Right cardiac atrium (tissue), 5 donors: Measurements from ENCODE around the gene ASB13. TPM values are rescaled to one million over a fixed set of nuclear protein-coding genes. Genes with fewer than 3 reads are reported as not detected.

Experiments
- ATAC-seq, 2 donors: fragments of 200-7000 bp; cut with Tn5 transposase; one replicate each; pipeline versions ENCODE4 v1.8.0 to v1.9.1; 2020; ENCODE audit warnings: moderate library complexity in 2 of 2, mild to moderate bottlenecking in 1 of 2
- DNase-seq, 3 donors: peaks; one replicate each; pipeline ENCODE4 v3.0.0-alpha.2; 2020
- H3K27ac ChIP-seq: one replicate; pipeline ENCODE4 v1.5.1; 2013; ENCODE audit warnings: mild to moderate bottlenecking, low read length, control low read depth, moderate library complexity
- H3K27me3 ChIP-seq: one replicate; pipeline ENCODE4 v1.6.1; 2013; ENCODE audit not compliant: control insufficient read depth, insufficient read depth
- H3K4me1 ChIP-seq: one replicate; pipeline ENCODE4 v1.6.1; 2013; ENCODE audit warnings: low read length; ENCODE audit not compliant: control insufficient read depth, insufficient read depth
- H3K4me3 ChIP-seq: one replicate; pipeline ENCODE4 v1.5.1; 2013; ENCODE audit warnings: low read length, control low read depth
- H3K9me3 ChIP-seq: one replicate; pipeline ENCODE4 v1.6.1; 2013; ENCODE audit warnings: low read length; ENCODE audit not compliant: control insufficient read depth
- WGBS: extraction: QIAGEN DNeasy Blood & Tissue Kit; methylation state at CpG from one replicate; pipeline ENCODE4 v1.1.7; 2013; 5-methylcytosine and 5-hydroxymethylcytosine counted together
- intact Hi-C, 4 donors: fragments of 100-400 bp; cut with DNase I; formaldehyde crosslinking; loops; one replicate each; pipeline versions ENCODE4 v1.11.0 to v1.14.0; 2022 to 2023
- polyA plus RNA-seq: library from polyadenylated mRNA; stranded (reverse); fragments of 200-250 nt; gene quantifications from one replicate; pipeline ENCODE4 v1.2.3, GENCODE V29; 2013
- total RNA-seq, 4 donors: library from RNA; stranded (reverse); fragmentation: NEBNext Ultra II Directional; extraction: Animal tissue kit (Norgen Biotek cat#: 25700); gene quantifications; one replicate each; pipeline ENCODE4 v1.2.1, GENCODE V29; 2021
- donor health status: healthy with polysubstance abuse.
- donor health status: DM: no; HTN: yes; CAD: no.
- donor health status: DM: no; HTN: no; CAD: no.
- donor health status: DM: no; HTN: yes; CAD: no; lungs with severe emphysema.
- donor health status: DM: yes; HTN: yes; CAD: no.

ASB13 gene
- total and polyA plus RNA-seq, 5 donors = 15.0 to 20.6 (median 17.1) TPM

DNA sequence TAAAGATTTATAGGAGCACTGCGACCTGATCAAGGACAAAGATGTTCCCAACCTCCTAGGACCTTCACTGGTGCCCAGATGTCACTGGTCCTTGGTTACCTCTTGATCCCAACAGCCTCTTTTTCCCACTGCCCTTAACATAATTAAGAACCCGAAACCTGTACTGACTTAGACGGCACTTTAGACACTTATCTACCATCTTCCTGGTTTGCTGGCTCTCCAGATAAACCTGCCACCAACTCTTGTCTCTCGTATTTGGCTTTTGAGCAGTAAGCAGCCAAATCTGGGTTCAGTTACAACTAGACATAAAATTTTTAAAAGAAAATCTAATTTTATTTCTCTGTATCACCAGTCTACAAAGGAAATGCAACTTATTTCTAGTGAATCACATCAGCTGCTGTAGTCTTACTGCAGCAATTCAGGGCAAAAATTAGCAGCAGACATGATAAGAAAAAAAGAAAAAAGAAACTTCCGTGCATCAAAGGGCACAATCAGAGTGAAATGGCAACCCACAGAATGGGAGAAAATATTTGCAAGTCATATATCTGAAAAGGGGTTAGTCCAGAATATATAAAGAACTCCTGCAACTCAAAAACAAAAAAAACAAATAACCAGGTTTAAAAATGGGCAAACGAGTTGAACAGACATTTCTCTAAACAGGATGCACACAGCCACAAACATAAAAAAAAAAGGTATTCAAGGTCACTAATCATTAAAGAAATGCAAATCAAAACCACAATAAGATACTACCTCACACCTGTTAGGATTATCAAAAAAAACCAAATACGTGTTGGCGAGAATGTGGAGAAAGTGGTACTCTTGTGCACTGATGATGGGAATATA is 9.4 kb downstream of the ASB13 start:
- Histone ChIP-seq H3K4me1 (peaks cover 10% of the 10 kb centered on the region), H3K9me3 (no peaks in the 10 kb centered on the region), H3K27ac (no peak overlapping the region), H3K4me3 (no peak overlapping the region), H3K27me3 (no peaks in the 10 kb centered on the region)
- ATAC-seq (no peak), DNase-seq (no peak)
- 85% methylated on average over 8 of the region's 8 CpGs for WGBS
- intact Hi-C loops = no loop called here

DNA sequence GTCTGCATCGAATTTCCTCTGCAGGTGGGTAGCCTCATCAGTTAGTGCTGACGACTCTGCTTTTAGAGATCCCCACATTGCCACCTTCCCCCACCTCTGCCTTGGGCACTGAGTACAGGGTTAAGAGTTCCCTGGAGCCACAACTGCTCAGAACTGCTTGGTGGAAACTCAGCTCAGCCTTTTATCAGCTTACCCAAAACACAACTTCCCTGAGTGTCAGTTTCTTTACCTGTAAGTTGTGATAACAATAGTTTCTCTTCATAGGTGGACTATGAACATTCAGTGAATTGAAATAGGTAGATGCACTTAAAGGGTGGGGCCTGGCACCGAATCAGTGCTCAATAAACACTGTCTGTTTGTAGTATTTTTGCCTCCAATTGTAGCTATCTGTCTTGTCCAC is 11.3 kb downstream of the ASB13 start:
- no peak for DNase-seq
- intact Hi-C loops = no loop called here
- Histone ChIP-seq H3K9me3 (no peaks in the 10 kb centered on the region), H3K27ac (no peak overlapping the region), H3K4me3 (no peak overlapping the region), H3K27me3 (no peaks in the 10 kb centered on the region), H3K4me1 (peaks cover 7% of the 10 kb centered on the region)
- no peak for ATAC-seq
- WGBS = 79% methylated on average over 3 of the region's 3 CpGs

DNA sequence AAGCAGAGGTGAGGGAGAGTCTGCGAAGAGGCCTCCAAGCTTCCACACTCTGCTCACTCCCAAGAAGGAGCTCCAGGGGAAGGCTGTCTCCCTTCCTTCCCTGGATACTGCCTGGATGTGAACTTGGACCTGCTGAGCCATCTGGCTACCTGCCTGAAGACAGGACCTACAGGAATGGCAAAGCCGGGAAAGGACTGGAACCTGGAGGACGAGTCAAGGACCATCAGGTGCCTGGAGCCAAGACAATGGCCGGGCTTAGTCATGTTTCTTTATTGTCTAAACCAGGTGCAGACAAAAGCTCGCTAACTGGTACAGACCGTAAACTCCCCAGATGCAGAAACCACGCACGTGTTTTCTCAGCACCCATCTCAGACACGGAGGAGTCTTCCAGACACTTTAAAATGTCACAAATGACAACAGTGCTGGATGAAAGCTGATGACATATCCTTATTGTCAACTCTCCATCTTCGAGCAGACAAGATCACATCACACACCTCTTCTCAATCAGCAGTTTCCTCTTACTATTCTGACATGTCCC is 12.1 kb downstream of the ASB13 start:
- DNase-seq = no peak
- ATAC-seq = no peak
- Histone ChIP-seq H3K4me1 (peaks cover 4% of the 10 kb centered on the region), H3K27me3 (no peaks in the 10 kb centered on the region), H3K9me3 (no peaks in the 10 kb centered on the region), H3K27ac (no peak overlapping the region), H3K4me3 (no peak overlapping the region)
- intact Hi-C loops = no loop called here
- WGBS = 88% methylated on average over 10 of the region's 10 CpGs

DNA sequence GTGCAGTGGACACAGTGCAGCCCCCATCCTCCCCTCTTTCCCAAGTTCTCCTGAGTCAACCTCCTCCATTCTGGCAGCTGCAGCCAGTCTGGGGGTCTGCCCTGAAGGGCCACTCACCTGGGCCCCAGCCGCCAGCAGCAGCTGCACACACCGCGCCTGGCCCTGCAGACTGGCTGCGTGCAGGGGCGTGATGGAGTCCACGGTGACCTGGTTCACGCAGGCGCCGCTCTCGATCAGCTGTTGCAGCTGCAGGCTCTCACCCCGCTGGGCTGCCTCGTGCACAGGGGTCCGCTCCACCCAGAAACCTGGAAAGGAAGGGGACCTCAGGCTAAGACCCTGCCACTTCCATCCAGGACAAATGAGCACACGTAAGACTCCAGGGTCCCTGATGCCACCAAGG is 13.6 kb downstream of the ASB13 start:
- intact Hi-C loops = no loop called here
- Histone ChIP-seq H3K27me3 (no peaks in the 10 kb centered on the region), H3K9me3 (no peaks in the 10 kb centered on the region), H3K27ac (peak overlapping the region; percentile 4), H3K4me1 (peaks cover 4% of the 10 kb centered on the region), H3K4me3 (no peak overlapping the region)
- ATAC-seq (peak; percentile 6 to 8), DNase-seq (peak in 1 of 3 donors; percentile 70)
- 96% methylated on average over 14 of the region's 14 CpGs for WGBS

GRCh38 chr10:5651388-5651764 is 15.0 kb downstream of the ASB13 start:
- H3K27ac ChIP-seq = peak overlapping the region; percentile 13
- DNase-seq = no peak

DNA sequence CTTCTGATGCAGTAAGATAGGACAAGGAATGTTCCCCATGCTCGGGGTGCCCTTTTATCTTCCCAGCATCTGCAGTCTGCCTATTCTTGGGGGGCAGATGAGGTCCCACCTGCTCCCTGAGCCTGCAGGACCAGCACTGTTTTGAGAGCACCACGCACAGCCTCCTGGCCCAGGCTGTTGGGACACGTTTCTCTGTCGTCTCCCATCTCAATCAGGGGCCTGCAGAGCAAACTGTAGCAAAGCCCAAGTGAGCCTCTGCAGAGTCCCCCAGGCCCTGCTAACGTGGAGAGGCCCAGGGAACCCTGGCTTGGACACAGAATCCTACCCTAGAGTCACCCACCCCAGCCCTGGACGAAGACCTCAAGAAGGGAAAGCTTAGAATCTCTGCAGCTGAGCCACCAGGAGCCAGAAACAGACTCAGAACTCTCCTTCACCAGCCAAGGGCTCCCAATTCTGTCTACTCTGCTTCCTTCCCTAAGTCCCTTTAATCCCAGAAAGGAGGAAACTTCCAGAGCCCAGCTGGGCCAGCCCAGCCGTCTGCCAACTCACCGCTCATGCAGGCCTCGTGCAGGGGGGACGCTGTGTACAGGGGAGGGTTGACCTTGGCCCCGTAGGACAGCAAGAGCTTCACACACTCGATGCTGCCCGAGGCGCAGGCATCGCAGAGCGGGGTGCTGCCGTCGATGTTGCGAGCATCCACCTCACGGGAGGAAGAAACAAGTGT is 15.6 kb downstream of the ASB13 start:
- no peaks in the 10 kb centered on the region for H3K27me3 ChIP-seq
- no peak for ATAC-seq
- H3K4me3 ChIP-seq = no peak overlapping the region
- intact Hi-C loops = no loop called here
- no peaks in the 10 kb centered on the region for H3K9me3 ChIP-seq
- peaks cover 7% of the 10 kb centered on the region for H3K4me1 ChIP-seq
- DNase-seq = no peak
- H3K27ac ChIP-seq = no peak overlapping the region
- WGBS = 83% methylated on average over 20 of the region's 20 CpGs

More at GRCh38 chr10:5651388-5651764, 15.0 kb downstream of the ASB13 start:
- WGBS = 87% methylated on average over 11 of the region's 11 CpGs
- intact Hi-C loops = no loop called here
- H3K4me1 ChIP-seq = peaks cover 4% of the 10 kb centered on the region
- no peaks in the 10 kb centered on the region for H3K9me3 ChIP-seq
- ATAC-seq = no peak
- H3K27me3 ChIP-seq = no peaks in the 10 kb centered on the region
- no peak overlapping the region for H3K4me3 ChIP-seq

- Histone ChIP-seq H3K27me3 (no peaks in the 10 kb centered on the region), H3K9me3 (no peaks in the 10 kb centered on the region), H3K4me1 (peaks cover 8% of the 10 kb centered on the region), H3K4me3 (no peak overlapping the region), H3K27ac (no peak overlapping the region)
- no peak for DNase-seq
- WGBS = 96% methylated on average over 11 of the region's 11 CpGs
- ATAC-seq = no peak
- intact Hi-C loops = no loop called here
These were observed 16.6 kb downstream of the ASB13 start for GRCh38 chr10:5649746-5650145.

DNA sequence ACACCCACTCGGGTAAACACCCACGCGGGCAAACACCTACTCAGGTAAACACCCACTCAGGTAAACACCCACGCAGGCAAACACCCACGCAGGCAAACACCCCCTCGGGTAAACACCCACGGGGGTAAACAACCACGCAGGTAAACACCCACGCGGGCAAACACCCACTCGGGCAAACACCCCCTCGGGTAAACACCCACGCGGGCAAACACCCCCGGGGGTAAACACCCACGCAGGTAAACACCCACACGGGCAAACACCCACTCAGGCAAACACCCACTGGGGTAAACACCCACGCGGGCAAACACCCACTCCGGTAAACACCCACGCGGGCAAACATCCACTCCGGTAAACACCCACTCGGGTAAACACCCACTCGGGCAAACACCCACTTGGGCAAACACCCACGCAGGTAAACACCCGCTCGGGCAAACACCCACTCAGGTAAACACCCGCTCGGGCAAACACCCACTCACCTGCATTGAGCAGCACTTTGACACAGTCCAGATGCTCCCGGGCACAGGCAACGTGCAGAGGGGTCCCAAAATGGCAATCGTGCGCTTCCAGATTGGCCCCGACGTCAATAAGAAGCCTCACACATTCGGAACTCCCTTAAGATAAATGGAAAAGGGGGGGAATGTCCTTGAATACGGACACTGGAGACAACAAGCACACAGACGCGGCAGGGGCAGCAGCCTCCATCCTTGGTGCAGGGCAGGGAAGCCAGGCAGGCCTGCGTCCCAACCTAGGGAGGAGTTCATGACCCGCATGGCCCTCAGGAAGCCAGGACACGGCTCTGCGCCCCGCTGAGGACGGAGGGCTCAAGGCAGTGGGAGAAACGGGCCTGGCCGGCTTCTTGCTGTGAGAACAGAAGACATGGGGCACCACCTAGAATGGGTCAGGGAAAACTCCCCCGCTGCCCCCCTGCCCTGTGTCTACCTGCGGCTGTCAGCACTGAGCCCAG is 17.6 kb downstream of the ASB13 start:
- H3K27ac ChIP-seq = no peak overlapping the region
- intact Hi-C loops = no loop called here
- 93% methylated on average over 50 of the region's 50 CpGs for WGBS
- no peak for ATAC-seq
- H3K9me3 ChIP-seq = no peaks in the 10 kb centered on the region
- no peaks in the 10 kb centered on the region for H3K27me3 ChIP-seq
- H3K4me3 ChIP-seq = no peak overlapping the region
- H3K4me1 ChIP-seq = peaks cover 9% of the 10 kb centered on the region
- DNase-seq = peak in 1 of 3 donors; percentile 47

GRCh38 chr10:5647507-5648240 is 18.7 kb downstream of the ASB13 start:
- WGBS = 93% methylated on average over 11 of the region's 11 CpGs
- ATAC-seq = no peak
- Histone ChIP-seq H3K9me3 (no peaks in the 10 kb centered on the region), H3K4me1 (peaks cover 6% of the 10 kb centered on the region), H3K27ac (no peak overlapping the region), H3K4me3 (no peak overlapping the region), H3K27me3 (no peaks in the 10 kb centered on the region)
- intact Hi-C loops = no loop called here
- DNase-seq = no peak
